Measurements from ENCODE around the gene B4GALT2. TPM values are rescaled to one million over a fixed set of nuclear protein-coding genes. Genes with fewer than 3 reads are reported as not detected.

The B4GALT2 gene
- total and polyA plus RNA-seq, 2 of the 8 experiments (the other 6 are each of a cell fraction or from before 2014, with no cell fraction given) = 56.5 to 121 TPM

- peaks cover 11 to 36% (median 31%) of the 10 kb centered on the region in 4 experiments for H3K4me1 ChIP-seq (replicated peaks in 1 of 4; ENCODE audit: control insufficient read depth in 3 of 4, insufficient read depth in 4 of 4, low read length in 3 of 4)
- peak within 1 kb of the TSS; percentile 57 to 67 (median 62) for H3K4me3 ChIP-seq (ENCODE audit: extremely low read depth in 1 of 4, insufficient read depth in 2 of 4, low read depth in 3 of 4, low read length in 4 of 4)
- H4K91ac ChIP-seq (replicated peaks; ENCODE audit: insufficient read length, low read length) = peak within 1 kb of the TSS; percentile 88
- H3K79me2 ChIP-seq (ENCODE audit: control insufficient read depth in 1 of 2, insufficient read depth in 2 of 2, low read length in 2 of 2) = no peaks in the 10 kb centered on the region
- peak within 1 kb of the TSS; percentile 90 for H2BK12ac ChIP-seq (ENCODE audit: low read depth, low read length)
- H3K79me1 ChIP-seq (ENCODE audit: low read depth, low read length) = no peaks in the 10 kb centered on the region
- peak within 1 kb of the TSS; percentile 85; the same call in 1 of the 2 replicates for H2BK5ac ChIP-seq (ENCODE audit: low read depth, low read length)
- FAIRE-seq (no peak), DNase-seq (ENCODE audit: low read depth in 1 of 2, low spot score in 2 of 2) (peak in 1 of 2 experiments; percentile 89)
- peaks cover 11% of the 10 kb centered on the region; the same call in 1 of the 2 replicates for H3K23me2 ChIP-seq (ENCODE audit: low read depth, low read length)
- H3K14ac ChIP-seq (ENCODE audit: insufficient read length) = peak within 1 kb of the TSS; percentile 20
- H3K4me2 ChIP-seq (ENCODE audit: insufficient read depth in 1 of 2, low read depth in 2 of 2, low read length in 2 of 2) = peak within 1 kb of the TSS; percentile 89 to 93
- H3K56ac ChIP-seq (replicated peaks; ENCODE audit: insufficient read length, low read depth, low read length) = peak within 1 kb of the TSS; percentile 70
- no peak within 1 kb of the TSS for H3K27ac ChIP-seq (ENCODE audit: low read depth, low read length)
- WGBS, 2 experiments (ENCODE audit: extremely low coverage in 1 of 2, insufficient coverage in 1 of 2, insufficient read length in 1 of 2, insufficient replicate concordance in 2 of 2, low coverage in 1 of 2, low lambda C conversion rate in 2 of 2, missing lambda C conversion rate in 1 of 2) = 3% methylated on average over 41 of the region's 42 CpGs; no CpG with 5 or more reads in 1 of the 2 experiments
- H4K20me1 ChIP-seq (replicated peaks in 1 of 2; ENCODE audit: control insufficient read depth in 1 of 2, insufficient read depth in 2 of 2, low read length in 2 of 2) = peaks cover 7 to 8% of the 10 kb centered on the region in 2 experiments
- H2BK120ac ChIP-seq (replicated peaks; ENCODE audit: low read depth, low read length) = peak within 1 kb of the TSS; percentile 91
- H3K9me3 ChIP-seq (ENCODE audit: insufficient read depth in 2 of 2, low read depth in 1 of 2, low read length in 1 of 2) = no peaks in the 10 kb centered on the region
- H4K8ac ChIP-seq (ENCODE audit: extremely low read depth, insufficient read depth, low read length) = peak within 1 kb of the TSS; percentile 84
- H2BK15ac ChIP-seq (ENCODE audit: low read length) = peak within 1 kb of the TSS; percentile 99; the same call in 1 of the 2 replicates
- peak within 1 kb of the TSS in 2 of 4 experiments; percentile 4 to 16; a peak in 4 of 7 replicates for H3K9ac ChIP-seq (replicated peaks in 1 of 4; ENCODE audit: extremely low read depth in 1 of 4, low read depth in 3 of 4, low read length in 3 of 4)
- H3K4ac ChIP-seq (replicated peaks; ENCODE audit: insufficient read length, low read depth, low read length) = peak within 1 kb of the TSS; percentile 62
- H3K36me3 ChIP-seq (ENCODE audit: control insufficient read depth in 2 of 4, insufficient read depth in 4 of 4, low read length in 3 of 4) = no peaks in the 10 kb centered on the region; a peak in 1 of 8 replicates
- no peak within 1 kb of the TSS for H2AFZ ChIP-seq (ENCODE audit: low read length)
- ChIA-PET POLR2A (ENCODE audit: partially characterized antibody) (interaction anchor here (0.6 to 8.0 kb wide), 10 partner anchors 10 to 227 kb away, joined by 3 to 89 read pairs (median 5); partner anchors contain the start of gene SLC6A9), CTCF (ENCODE audit: partially characterized antibody) (interaction anchor here (0.5 to 18.6 kb wide), 51 partner anchors 11 to 697 kb away, joined by 3 to 618 read pairs (median 11); partner anchors contain the start of genes ATP6V0B, CCDC24 and IPO13)
- peak within 1 kb of the TSS; percentile 61; the same call in 1 of the 2 replicates for H2BK20ac ChIP-seq (ENCODE audit: low read length)
- H3K18ac ChIP-seq (ENCODE audit: extremely low read depth, low read length) = peak within 1 kb of the TSS; percentile 92
- peak within 1 kb of the TSS; percentile 85; the same call in 1 of the 2 replicates for H2AK5ac ChIP-seq (ENCODE audit: low read depth, low read length)
- peak within 1 kb of the TSS; percentile 79 for H4K5ac ChIP-seq (ENCODE audit: insufficient read length, low read depth, low read length)
- H3K27me3 ChIP-seq (replicated peaks in 1 of 4; ENCODE audit: control insufficient read depth in 3 of 4, extremely low read depth in 1 of 4, insufficient read depth in 3 of 4, low read length in 3 of 4) = peaks cover 0 to 8% (median 4%) of the 10 kb centered on the region in 4 experiments; a peak in 5 of 7 replicates
- H3K23ac ChIP-seq (ENCODE audit: insufficient read length) = no peak within 1 kb of the TSS
- 0 out of 2 replicates have a peak, but pooled peaks have one; percentile 1 for TF ChIP-seq RBBP5 (IDR thresholded peaks at IDR 0.05; ENCODE audit: borderline replicate concordance, low read depth, low read length)
- peak; percentile 66; the same call in 1 of the 2 replicates for TF ChIP-seq CREB1 (IDR thresholded peaks at IDR 0.05)
- no peak for TF ChIP-seq SAP30 (IDR thresholded peaks at IDR 0.05; ENCODE audit: insufficient read depth, insufficient replicate concordance, low read length)
- 0 out of 2 replicates have a peak, but pooled peaks have one; percentile 31 for TF ChIP-seq TEAD4 (IDR thresholded peaks at IDR 0.05; ENCODE audit: low read depth, low read length)
- TF ChIP-seq KDM4A (IDR thresholded peaks at IDR 0.05; ENCODE audit: low read depth, low read length, severe bottlenecking) = peak; percentile 58
- no peak for TF ChIP-seq JUN (IDR thresholded peaks at IDR 0.05; ENCODE audit: low read depth, low read length)
- TF ChIP-seq ASH2L (IDR thresholded peaks at IDR 0.05; ENCODE audit: low read length) = peak; percentile 41
- TF ChIP-seq TAF1 (IDR thresholded peaks at IDR 0.05; ENCODE audit: low read depth, low read length) = 0 out of 2 replicates have a peak, but pooled peaks have one; percentile 11
- TF ChIP-seq SIN3A (conservative IDR thresholded peaks at IDR 0.05 in 1 of 2, IDR thresholded peaks at IDR 0.05 in 1 of 2; ENCODE audit: low read depth in 1 of 2, low read length in 2 of 2) = 0 out of 4 replicates have a peak, but pooled peaks of 1 of the 2 experiments have one; percentile 62
- TF ChIP-seq PHF8 (conservative IDR thresholded peaks at IDR 0.05; ENCODE audit: low read depth, low read length) = peak; percentile 52; the same call in 1 of the 2 replicates
Measured at GRCh38 chr1:43933386-43934100, 45.5 kb upstream of the B4GALT2 start, which contains the start of gene ARTN. Gene ARTN, plus strand, starts transcription at chr1:43933801. Its CDS starts 1,856 bp downstream, at chr1:43935657.

Data from H1 (cell line).